ENCODE results near the gene TMEM120B. TPM values are rescaled to one million over a fixed set of nuclear protein-coding genes. Genes with fewer than 3 reads are reported as not detected.

The TMEM120B gene
- total and polyA plus RNA-seq, 2 of the 13 experiments (the other 11 are each of a cell fraction or from before 2014, with no cell fraction given), result 7.1 to 12.9 TPM

DNA sequence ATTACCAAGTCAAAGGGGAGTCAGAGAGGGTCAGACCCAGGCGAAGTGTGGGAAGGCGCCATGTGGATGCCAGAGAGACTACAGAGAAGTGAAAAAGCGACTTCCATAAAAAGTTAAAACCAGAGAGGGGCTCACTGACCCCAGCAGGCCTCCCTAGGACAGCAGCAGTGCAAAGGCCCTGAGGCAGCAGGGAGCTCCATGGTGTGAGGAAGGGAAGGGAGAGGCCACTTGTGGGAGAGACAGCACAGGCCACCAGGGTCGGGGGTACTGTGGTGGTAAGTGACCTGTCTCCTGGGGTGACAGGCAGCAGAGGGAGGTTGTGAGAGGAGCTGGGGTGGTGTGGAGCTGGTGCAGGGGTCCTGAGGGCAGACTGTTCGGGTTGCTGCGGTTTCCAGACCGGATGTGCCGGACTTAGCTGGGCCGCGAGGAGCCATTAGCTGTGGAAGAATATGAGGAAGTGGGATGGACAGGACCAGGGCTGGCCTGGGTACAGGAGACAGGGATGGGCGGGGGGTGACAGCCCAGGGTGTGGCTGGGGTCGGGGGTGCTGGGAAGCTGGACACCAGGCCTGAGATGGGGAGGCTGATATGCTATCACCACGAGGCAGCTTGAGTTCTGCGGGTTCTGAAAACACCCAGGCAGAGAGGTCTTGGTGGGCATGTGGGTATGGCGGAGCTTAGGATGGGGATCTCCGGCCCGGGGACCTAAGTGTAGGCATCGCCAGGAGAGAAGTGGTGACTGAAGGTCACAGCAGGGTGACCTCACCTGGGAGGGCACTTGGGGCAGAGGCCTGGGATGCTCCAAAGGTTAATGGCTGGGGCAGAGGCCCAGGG, 114.0 kb downstream of the TMEM120B start:
- Histone ChIP-seq H3K79me2 (ENCODE audit: insufficient read depth, low read length) (no peaks in the 10 kb centered on the region), H2AFZ (ENCODE audit: low read length) (no peak overlapping the region), H4K20me1 (ENCODE audit: insufficient read depth, low read length) (no peaks in the 10 kb centered on the region), H3K9me3 (ENCODE audit: low read length) (no peaks in the 10 kb centered on the region), H3K4me2 (ENCODE audit: low read depth, low read length) (no peak overlapping the region), H3K36me3 (replicated peaks in 1 of 2; ENCODE audit: control insufficient read depth in 1 of 2, insufficient read depth in 2 of 2, low read length in 2 of 2) (peaks cover 24 to 48% of the 10 kb centered on the region in 2 experiments), H3K4me1 (ENCODE audit: insufficient read depth, low read length) (no peaks in the 10 kb centered on the region), H3K27me3 (ENCODE audit: control insufficient read depth in 1 of 2, insufficient read depth in 2 of 2, low read length in 2 of 2) (no peaks in the 10 kb centered on the region), H3K9ac (ENCODE audit: insufficient read depth, low read depth, low read length) (no peak overlapping the region), H3K27ac (ENCODE audit: extremely low read length, insufficient read depth, low read length) (no peak overlapping the region), H3K4me3 (replicated peaks in 1 of 3; ENCODE audit: insufficient read depth in 1 of 3, low read depth in 2 of 3, low read length in 3 of 3) (no peak overlapping the region)
- no peak for DNase-seq (ENCODE audit: low spot score)
- no peak for FAIRE-seq
- ChIA-PET CTCF (ENCODE audit: low intra/inter-chr PET ratio, low total read pairs) (no interaction called here), POLR2A (interaction anchor here (1.3 to 2.5 kb wide), 3 partner anchors 32 to 62 kb away, joined by 4 to 7 read pairs (median 4); partner anchors contain the start of gene PSMD9)
- in situ Hi-C loops (cut with HindIII; ENCODE audit: extremely low pct_ligation_motif_present, low pct_unique_long_range_greater_than_20kb), result no loop called here
- TF ChIP-seq RBM22 (optimal IDR thresholded peaks at IDR 0.05; ENCODE audit: low read length), result peak; percentile 57
- TF ChIP-seq ZNF841 (CRISPR knock-in tag; IDR thresholded peaks at IDR 0.05; ENCODE audit: borderline replicate concordance), result no peak
- TF ChIP-seq AGO2 (optimal IDR thresholded peaks at IDR 0.05; ENCODE audit: low read depth, low read length), result peak; percentile 79
- no peak for TF ChIP-seq GABPB1 (CRISPR knock-in tag; IDR thresholded peaks at IDR 0.05)
- no peak for TF ChIP-seq ZNF564 (CRISPR knock-in tag; IDR thresholded peaks at IDR 0.05)
- BruUV-seq (replicated peaks), result no TSS peak
- no peak for ATAC-seq
- 92% methylated on average over 18 of the region's 18 CpGs for WGBS (ENCODE audit: low lambda C conversion rate)
- intact Hi-C loops (cut with micrococcal nuclease; ENCODE audit: unreplicated experiment), result no loop called here

- no peaks in the 10 kb centered on the region for H3K4me1 ChIP-seq (ENCODE audit: insufficient read depth, low read length)
- POLR2A ChIA-PET, result interaction anchor here (1.3 to 2.5 kb wide), 3 partner anchors 33 to 61 kb away, joined by 4 to 7 read pairs (median 4); partner anchors contain the start of gene PSMD9
- H4K20me1 ChIP-seq (ENCODE audit: insufficient read depth, low read length), result no peaks in the 10 kb centered on the region
- TF ChIP-seq, protein P1, sequence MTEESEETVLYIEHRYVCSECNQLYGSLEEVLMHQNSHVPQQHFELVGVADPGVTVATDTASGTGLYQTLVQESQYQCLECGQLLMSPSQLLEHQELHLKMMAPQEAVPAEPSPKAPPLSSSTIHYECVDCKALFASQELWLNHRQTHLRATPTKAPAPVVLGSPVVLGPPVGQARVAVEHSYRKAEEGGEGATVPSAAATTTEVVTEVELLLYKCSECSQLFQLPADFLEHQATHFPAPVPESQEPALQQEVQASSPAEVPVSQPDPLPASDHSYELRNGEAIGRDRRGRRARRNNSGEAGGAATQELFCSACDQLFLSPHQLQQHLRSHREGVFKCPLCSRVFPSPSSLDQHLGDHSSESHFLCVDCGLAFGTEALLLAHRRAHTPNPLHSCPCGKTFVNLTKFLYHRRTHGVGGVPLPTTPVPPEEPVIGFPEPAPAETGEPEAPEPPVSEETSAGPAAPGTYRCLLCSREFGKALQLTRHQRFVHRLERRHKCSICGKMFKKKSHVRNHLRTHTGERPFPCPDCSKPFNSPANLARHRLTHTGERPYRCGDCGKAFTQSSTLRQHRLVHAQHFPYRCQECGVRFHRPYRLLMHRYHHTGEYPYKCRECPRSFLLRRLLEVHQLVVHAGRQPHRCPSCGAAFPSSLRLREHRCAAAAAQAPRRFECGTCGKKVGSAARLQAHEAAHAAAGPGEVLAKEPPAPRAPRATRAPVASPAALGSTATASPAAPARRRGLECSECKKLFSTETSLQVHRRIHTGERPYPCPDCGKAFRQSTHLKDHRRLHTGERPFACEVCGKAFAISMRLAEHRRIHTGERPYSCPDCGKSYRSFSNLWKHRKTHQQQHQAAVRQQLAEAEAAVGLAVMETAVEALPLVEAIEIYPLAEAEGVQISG (CRISPR knock-in tag; IDR thresholded peaks at IDR 0.05), result no peak
- TF ChIP-seq ZBTB39 (CRISPR knock-in tag; IDR thresholded peaks at IDR 0.05) (no peak), AGO2 (optimal IDR thresholded peaks at IDR 0.05; ENCODE audit: low read depth, low read length) (peak; percentile 62), SP140L (CRISPR knock-in tag; IDR thresholded peaks at IDR 0.05; ENCODE audit: borderline replicate concordance) (no peak)
- no peaks in the 10 kb centered on the region for H3K79me2 ChIP-seq (ENCODE audit: insufficient read depth, low read length)
- BruUV-seq (replicated peaks), result no TSS peak
- H3K27ac ChIP-seq (ENCODE audit: extremely low read length, insufficient read depth, low read length), result no peak overlapping the region
- H3K4me2 ChIP-seq (ENCODE audit: low read depth, low read length), result no peak overlapping the region
- no peak overlapping the region for H2AFZ ChIP-seq (ENCODE audit: low read length)
- H3K9me3 ChIP-seq (ENCODE audit: low read length), result no peaks in the 10 kb centered on the region
- DNase-seq (ENCODE audit: low spot score) (no peak), ATAC-seq (peak; percentile 20), FAIRE-seq (no peak)
- H3K27me3 ChIP-seq (ENCODE audit: control insufficient read depth in 1 of 2, insufficient read depth in 2 of 2, low read length in 2 of 2), result no peaks in the 10 kb centered on the region
- no peak overlapping the region for H3K4me3 ChIP-seq (replicated peaks in 1 of 3; ENCODE audit: insufficient read depth in 1 of 3, low read depth in 2 of 3, low read length in 3 of 3)
- intact Hi-C loops (cut with micrococcal nuclease; ENCODE audit: unreplicated experiment), result no loop called here
- H3K9ac ChIP-seq (ENCODE audit: insufficient read depth, low read depth, low read length), result no peak overlapping the region
- 96% methylated on average over 28 of the region's 48 CpGs for WGBS (ENCODE audit: low lambda C conversion rate)
- CTCF ChIA-PET (ENCODE audit: low intra/inter-chr PET ratio, low total read pairs), result no interaction called here
- H3K36me3 ChIP-seq (replicated peaks in 1 of 2; ENCODE audit: control insufficient read depth in 1 of 2, insufficient read depth in 2 of 2, low read length in 2 of 2), result peaks cover 25 to 48% of the 10 kb centered on the region in 2 experiments
- in situ Hi-C loops (cut with HindIII; ENCODE audit: extremely low pct_ligation_motif_present, low pct_unique_long_range_greater_than_20kb), result no loop called here
Observed at GRCh38 chr12:121827351-121828099, 115.0 kb downstream of the TMEM120B start.
